ENCODE measurements around the gene SSC5D. TPM values are rescaled to one million over a fixed set of nuclear protein-coding genes. Genes with fewer than 3 reads are reported as not detected.

Gene SSC5D
- total RNA-seq, 1 experiment from 2014 or later, result 0.26 TPM

DNA sequence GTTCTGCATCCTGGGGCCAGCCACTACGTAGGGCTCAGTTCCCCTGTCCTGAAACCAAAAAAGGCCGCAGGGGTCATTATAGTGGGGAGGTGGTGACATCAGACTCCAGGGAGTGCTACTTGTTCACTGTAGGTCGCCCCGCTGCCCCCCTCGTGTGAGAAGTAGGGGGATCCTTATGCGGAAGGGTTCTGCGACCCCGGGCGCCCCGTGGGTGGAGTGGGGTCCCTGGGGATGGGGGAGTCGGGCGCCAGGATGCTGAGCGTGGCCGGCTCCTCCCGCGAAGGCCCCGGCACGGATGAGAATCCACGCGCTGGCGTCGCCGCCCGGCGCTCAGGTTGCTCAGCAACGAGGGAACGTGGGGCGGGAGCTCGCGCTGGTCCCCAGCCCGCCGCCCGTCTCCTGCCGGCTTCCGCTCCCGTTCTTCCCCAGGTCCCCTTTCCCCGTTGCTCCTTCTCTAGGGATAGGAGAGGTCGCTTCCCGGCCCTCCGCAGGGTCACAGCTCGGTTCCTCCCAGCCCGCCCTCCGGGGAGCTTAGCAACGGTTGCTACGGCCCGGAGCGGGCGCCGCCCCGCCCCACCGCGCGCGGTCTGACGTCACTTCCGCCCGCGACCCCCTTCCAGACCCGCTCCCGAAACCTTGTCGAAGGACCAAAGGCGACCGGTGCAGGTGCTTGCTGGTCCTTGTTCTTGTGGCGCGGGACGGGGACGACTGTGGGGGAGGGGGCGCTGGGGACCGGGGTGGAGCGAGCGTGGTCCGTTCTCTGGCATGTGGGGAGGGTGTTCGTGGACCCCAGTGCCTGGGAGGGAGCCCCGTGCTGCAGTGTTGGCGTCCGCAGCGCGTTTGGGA, 3.4 kb upstream of the SSC5D start, which contains the start of gene NAT14:
NAT14 (plus strand) TSS at position 596 of the 846 bp plus-strand sequence. CDS start 521 bp downstream, outside the sequence.
- Mint-ChIP-seq H3K9me3 (ENCODE audit: low read depth, unreplicated experiment) (no peaks in the 10 kb centered on the region), H3K36me3 (ENCODE audit: insufficient read depth, unreplicated experiment) (peaks cover 59% of the 10 kb centered on the region), H3K4me3 (ENCODE audit: low read depth, unreplicated experiment) (peak within 1 kb of the TSS; percentile 64), H3K27ac (ENCODE audit: unreplicated experiment) (peak within 1 kb of the TSS; percentile 78), H3K27me3 (ENCODE audit: unreplicated experiment) (no peaks in the 10 kb centered on the region), H3K4me1 (ENCODE audit: low read depth, unreplicated experiment) (peaks cover 13% of the 10 kb centered on the region)
- CTCF ChIA-PET, result interaction anchor here (0.5 to 1.9 kb wide), 6 partner anchors 8 to 450 kb away, joined by 3 to 8 read pairs (median 4); partner anchors contain the start of gene ZNF784
- TF ChIP-seq, protein P1, sequence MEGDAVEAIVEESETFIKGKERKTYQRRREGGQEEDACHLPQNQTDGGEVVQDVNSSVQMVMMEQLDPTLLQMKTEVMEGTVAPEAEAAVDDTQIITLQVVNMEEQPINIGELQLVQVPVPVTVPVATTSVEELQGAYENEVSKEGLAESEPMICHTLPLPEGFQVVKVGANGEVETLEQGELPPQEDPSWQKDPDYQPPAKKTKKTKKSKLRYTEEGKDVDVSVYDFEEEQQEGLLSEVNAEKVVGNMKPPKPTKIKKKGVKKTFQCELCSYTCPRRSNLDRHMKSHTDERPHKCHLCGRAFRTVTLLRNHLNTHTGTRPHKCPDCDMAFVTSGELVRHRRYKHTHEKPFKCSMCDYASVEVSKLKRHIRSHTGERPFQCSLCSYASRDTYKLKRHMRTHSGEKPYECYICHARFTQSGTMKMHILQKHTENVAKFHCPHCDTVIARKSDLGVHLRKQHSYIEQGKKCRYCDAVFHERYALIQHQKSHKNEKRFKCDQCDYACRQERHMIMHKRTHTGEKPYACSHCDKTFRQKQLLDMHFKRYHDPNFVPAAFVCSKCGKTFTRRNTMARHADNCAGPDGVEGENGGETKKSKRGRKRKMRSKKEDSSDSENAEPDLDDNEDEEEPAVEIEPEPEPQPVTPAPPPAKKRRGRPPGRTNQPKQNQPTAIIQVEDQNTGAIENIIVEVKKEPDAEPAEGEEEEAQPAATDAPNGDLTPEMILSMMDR (IDR thresholded peaks at IDR 0.05; ENCODE audit: unreplicated experiment), result no peak
- no TSS peak for BruUV-seq (replicated peaks)
- DNase-seq, result peak; percentile 84
- intact Hi-C loops (cut with micrococcal nuclease; ENCODE audit: unreplicated experiment), result no loop called here

DNA sequence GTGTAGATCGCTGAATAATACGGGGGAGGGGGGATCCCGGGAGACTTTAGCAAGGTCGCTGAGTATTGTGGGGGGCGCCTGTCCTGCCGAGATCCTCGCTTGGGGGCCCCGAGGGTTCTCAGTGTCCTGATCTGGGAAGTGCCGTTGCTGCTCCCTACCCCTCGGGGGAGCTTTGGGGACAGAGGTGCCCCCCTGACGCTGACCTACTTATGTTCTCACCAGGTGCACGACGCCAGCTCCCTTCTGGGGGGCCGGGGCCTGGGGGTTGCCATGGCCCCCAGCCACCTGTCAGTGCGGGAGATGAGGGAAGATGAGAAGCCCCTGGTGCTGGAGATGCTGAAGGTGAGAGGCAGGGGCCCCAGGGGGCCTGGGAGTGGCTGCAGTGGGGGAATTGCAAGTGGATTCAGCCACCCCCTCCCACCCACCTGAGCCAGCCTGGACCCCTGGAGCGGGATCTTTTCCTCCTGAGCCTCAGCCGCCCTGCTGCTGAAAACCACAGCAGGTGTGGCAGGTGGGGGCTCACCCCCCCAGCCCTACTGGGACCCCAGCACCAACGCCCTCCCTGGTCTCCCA, 2.7 kb upstream of the SSC5D start:
- Mint-ChIP-seq H3K4me1 (ENCODE audit: low read depth, unreplicated experiment) (peaks cover 9% of the 10 kb centered on the region), H3K36me3 (ENCODE audit: insufficient read depth, unreplicated experiment) (peaks cover 58% of the 10 kb centered on the region), H3K27ac (ENCODE audit: unreplicated experiment) (peak overlapping the region; percentile 78), H3K27me3 (ENCODE audit: unreplicated experiment) (peaks cover 1% of the 10 kb centered on the region), H3K4me3 (ENCODE audit: low read depth, unreplicated experiment) (peak overlapping the region; percentile 64), H3K9me3 (ENCODE audit: low read depth, unreplicated experiment) (no peaks in the 10 kb centered on the region)
- BruUV-seq (replicated peaks), result TSS peak; percentile 79
- no peak for DNase-seq
- intact Hi-C loops (cut with micrococcal nuclease; ENCODE audit: unreplicated experiment), result no loop called here
- CTCF ChIA-PET, result interaction anchor here (0.8 to 1.9 kb wide), 6 partner anchors 8 to 139 kb away, joined by 3 to 8 read pairs (median 4); partner anchors contain the start of gene ZNF784
- TF ChIP-seq, protein P1 (IDR thresholded peaks at IDR 0.05; ENCODE audit: unreplicated experiment), result no peak

DNA sequence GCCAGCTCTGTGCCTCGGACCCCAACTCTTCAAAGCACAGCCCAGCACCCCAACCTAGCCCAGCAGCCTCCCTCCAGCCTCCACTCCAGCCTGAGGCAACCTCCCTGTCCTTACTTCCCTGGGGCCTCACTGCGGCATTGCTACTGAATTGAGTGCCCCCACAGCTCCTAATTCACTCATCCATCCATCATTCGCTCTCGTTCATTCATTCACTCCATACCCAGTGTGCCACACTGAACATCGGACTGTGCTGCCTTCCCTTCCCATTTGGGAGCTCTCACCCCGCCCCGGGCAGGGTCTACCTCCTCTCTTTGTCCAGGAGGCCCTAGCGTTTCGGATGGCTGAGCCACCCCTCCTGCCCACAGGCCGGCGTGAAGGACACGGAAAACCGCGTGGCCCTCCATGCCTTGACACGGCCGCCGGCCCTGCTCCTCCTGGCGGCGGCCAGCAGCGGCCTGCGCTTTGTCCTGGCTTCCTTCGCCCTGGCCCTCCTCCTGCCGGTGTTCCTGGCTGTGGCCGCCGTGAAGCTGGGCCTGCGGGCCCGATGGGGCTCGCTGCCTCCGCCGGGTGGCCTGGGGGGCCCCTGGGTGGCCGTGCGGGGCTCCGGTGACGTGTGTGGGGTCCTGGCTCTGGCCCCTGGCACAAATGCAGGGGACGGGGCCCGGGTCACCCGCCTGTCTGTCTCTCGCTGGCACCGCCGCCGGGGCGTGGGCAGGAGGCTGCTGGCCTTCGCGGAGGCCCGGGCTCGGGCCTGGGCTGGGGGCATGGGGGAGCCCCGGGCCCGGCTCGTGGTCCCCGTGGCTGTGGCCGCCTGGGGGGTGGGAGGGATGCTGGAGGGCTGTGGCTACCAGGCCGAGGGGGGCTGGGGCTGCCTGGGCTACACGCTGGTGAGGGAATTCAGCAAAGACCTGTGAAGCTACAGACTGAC, 1.9 kb upstream of the SSC5D start:
- peak overlapping the region; percentile 78 for H3K27ac Mint-ChIP-seq (ENCODE audit: unreplicated experiment)
- intact Hi-C loops (cut with micrococcal nuclease; ENCODE audit: unreplicated experiment), result no loop called here
- peaks cover 58% of the 10 kb centered on the region for H3K36me3 Mint-ChIP-seq (ENCODE audit: insufficient read depth, unreplicated experiment)
- H3K9me3 Mint-ChIP-seq (ENCODE audit: low read depth, unreplicated experiment), result no peaks in the 10 kb centered on the region
- H3K4me3 Mint-ChIP-seq (ENCODE audit: low read depth, unreplicated experiment), result peak overlapping the region; percentile 64
- TF ChIP-seq, protein P1 (IDR thresholded peaks at IDR 0.05; ENCODE audit: unreplicated experiment), result no peak
- no TSS peak for BruUV-seq (replicated peaks)
- no peak for DNase-seq
- CTCF ChIA-PET, result interaction anchor here (0.8 to 1.9 kb wide), 3 partner anchors 9 to 19 kb away, joined by 3 to 8 read pairs (median 4); no protein-coding TSS in a partner anchor
- peaks cover 9% of the 10 kb centered on the region for H3K4me1 Mint-ChIP-seq (ENCODE audit: low read depth, unreplicated experiment)
- peaks cover 9% of the 10 kb centered on the region for H3K27me3 Mint-ChIP-seq (ENCODE audit: unreplicated experiment)

Data from Calu3 (cell line).